GM12801 (cell line): ENCODE data around the gene TEX26.

ENCODE experiments used
- CTCF ChIP-seq: IDR thresholded peaks from one replicate; pipeline ENCODE4 v1.5.1; 2011; ENCODE audit warnings: control low read depth; ENCODE audit not compliant: insufficient read length; ENCODE audit errors: extremely low read depth

TEX26 gene

GRCh38 chr13:30982906-30983305, 50.5 kb downstream of the TEX26 start:
- no peak for TF ChIP-seq CTCF

- no peak for TF ChIP-seq CTCF
Measured at GRCh38 chr13:30983431-30983830, 51.0 kb downstream of the TEX26 start.

GRCh38 chr13:30984620-30985019, 52.2 kb downstream of the TEX26 start:
- no peak for TF ChIP-seq CTCF

GRCh38 chr13:30985637-30986205, 53.3 kb downstream of the TEX26 start:
- TF ChIP-seq CTCF: no peak

GRCh38 chr13:30991184-30991583, 58.7 kb downstream of the TEX26 start:
- TF ChIP-seq CTCF: no peak

GRCh38 chr13:30991922-30992321, 59.5 kb downstream of the TEX26 start:
- TF ChIP-seq CTCF: no peak

- no peak for TF ChIP-seq CTCF
Measured at GRCh38 chr13:30995331-30995730, 62.9 kb downstream of the TEX26 start.
